SK-N-MC (cell line): ENCODE data around the gene RHBDD1.

Experiments
- EZH2 ChIP-seq: fragments of 200-600 bp; sonication (generic); IDR thresholded peaks from one replicate; pipeline ENCODE4 v1.6.1; 2017; ENCODE audit warnings: antibody characterized with exemption
- POLR2AphosphoS5 ChIP-seq: IDR thresholded peaks from 2 replicates; pipeline ENCODE4 v1.6.1; 2012; ENCODE audit warnings: mild to moderate bottlenecking, low read depth, low read length, borderline replicate concordance

DNA sequence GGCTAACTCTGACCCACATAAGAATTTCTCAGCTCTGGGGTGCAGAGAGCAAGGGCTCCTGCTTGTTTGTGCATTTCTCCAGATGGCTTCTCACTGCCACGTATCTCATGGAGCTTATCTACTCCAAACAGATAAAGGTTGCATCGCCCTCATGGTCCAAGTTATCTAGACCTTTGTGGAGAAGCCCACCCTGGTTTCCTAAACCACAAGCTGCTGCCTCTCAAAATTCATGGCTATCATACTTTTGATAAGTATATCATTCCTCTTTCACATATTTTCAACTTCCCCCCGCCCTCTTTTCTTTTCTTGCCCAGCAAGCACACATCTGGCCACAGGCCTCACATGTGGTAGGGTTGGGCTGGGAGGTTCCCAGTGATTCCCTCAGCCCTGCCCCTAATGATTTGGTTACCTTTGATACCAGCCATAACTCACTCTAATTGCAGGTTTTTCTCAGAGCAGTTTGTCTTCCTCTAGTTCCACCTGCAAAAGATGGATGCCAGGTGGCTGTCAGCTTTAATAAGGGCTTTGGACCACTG is 146.0 kb downstream of the RHBDD1 start:
- no peak for TF ChIP-seq EZH2
- TF ChIP-seq POLR2AphosphoS5, result no peak
